HG03439 (cell line): ENCODE measurements around the gene GSG1L.

ENCODE experiments used
- ATAC-seq: cut with Tn5 transposase; IDR thresholded peaks from one replicate; pipeline ENCODE4 v1.9.1; 2021; ENCODE audit warnings: mild to moderate bottlenecking, moderate library complexity; ENCODE audit not compliant: unreplicated experiment

The GSG1L gene

DNA sequence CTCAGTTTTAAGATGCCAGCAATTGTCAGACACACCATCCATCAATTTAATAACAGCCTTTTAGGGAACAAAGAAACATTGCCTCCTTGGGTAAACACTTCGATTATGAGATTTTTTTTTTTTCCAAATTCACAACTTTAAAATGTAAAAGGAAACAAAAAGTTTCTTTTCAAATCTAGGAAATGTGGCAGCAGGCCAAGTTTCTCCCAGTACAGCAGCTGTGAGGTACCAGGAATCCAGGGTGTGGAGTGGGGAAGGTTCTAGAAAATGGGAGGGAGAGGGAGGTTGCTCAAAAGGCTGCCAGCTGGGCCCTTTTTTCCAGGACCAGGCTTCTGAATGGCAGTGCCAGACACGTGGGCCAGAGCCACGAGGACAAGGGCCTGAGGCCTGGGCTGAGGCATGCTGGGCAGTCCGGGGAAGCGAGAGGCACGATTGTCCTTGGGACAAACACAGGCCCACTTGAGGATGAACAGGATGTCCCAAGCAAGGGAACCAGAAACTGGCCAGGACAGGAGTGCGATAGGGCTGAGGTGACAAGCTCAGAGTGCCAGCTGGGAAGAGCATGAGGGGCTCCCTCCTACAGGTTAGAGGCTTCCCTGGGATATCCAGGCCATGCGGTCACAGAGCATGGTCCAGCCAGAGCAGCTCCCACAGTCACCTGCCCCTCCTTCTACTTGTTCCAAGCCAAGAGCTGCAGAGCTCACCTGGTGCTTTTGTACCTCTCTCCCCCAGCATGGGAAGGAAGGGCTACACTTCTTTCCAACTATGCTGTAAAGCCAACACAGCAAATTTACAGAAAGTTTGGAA is 298.4 kb downstream of the GSG1L start:
- ATAC-seq, result no peak

DNA sequence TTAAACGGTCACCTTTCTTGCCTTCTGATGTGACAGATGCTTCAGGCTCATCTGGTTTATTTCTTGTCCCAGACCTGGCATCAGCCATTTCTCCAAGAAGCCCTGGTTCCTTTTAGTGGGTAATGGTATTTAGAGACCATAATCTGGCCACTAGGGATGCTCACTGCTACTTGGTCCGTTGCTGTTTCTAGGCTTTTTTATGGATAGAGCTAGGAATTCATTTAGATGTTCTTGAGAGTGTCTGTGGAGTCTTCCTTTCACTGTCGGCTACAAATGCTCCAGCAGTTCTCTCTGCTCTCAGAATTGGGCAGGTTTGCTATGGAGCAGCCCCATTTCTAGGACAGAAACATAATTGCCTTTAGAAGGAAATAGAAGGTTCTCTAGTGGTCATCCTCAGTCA is 299.1 kb downstream of the GSG1L start:
- no peak for ATAC-seq

DNA sequence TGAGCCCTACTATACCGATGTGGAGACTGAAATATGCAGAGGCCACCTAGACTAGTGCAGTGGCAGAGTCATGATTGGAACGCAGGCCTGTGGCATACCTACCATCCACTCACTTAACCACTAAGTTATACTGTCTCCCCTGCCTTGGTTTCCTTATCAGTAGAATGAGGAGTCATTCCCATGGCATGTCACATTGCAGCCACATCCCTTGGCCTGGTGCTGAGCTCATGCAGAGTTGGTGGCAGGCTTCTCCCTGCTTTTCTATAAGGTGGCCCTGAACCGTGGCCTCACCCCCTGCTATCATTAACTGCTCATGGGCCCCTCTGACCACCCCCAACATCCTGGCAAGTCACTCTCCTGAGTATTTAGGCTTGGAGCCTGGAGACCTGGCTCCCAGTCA is 301.1 kb downstream of the GSG1L start:
- ATAC-seq, result no peak

DNA sequence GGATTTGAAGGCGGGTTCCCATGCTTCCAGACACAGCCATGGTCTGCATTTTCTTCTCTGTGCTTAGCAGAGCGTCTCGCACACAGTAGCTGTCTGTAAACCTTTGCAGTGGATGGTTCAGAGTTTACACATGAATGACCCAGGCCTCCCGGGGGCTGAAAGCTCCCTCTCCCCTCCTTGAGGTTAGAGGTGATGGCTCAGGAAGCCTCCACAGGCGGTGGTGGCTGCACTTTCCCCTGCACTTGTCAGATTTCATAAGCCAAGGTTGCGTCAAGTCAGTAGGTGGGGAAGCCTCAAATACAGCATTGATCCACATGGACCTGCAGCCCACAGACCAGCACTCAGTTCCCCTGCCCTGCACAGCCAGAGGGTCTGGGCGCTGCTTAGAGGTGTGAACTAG is 301.7 kb downstream of the GSG1L start:
- no peak for ATAC-seq

DNA sequence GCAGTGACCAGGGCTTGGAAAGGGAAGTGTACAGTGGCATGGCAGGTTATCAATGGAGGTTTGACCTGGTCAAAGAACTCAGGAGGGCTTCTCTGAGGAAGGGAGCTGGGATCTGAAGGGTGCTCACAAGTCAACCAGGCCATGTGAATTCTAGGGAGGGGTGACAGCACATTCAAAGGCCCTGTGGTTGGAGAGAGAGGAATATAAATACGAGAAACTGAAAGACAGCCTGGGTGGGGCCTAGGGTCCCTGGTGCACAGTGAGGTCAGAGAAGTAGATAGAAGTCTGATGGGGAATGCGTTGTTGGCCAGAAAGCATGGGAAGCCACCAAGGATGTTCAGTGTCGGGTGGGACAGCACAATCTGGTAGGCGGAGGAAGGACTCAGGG is 302.7 kb downstream of the GSG1L start:
- no peak for ATAC-seq

DNA sequence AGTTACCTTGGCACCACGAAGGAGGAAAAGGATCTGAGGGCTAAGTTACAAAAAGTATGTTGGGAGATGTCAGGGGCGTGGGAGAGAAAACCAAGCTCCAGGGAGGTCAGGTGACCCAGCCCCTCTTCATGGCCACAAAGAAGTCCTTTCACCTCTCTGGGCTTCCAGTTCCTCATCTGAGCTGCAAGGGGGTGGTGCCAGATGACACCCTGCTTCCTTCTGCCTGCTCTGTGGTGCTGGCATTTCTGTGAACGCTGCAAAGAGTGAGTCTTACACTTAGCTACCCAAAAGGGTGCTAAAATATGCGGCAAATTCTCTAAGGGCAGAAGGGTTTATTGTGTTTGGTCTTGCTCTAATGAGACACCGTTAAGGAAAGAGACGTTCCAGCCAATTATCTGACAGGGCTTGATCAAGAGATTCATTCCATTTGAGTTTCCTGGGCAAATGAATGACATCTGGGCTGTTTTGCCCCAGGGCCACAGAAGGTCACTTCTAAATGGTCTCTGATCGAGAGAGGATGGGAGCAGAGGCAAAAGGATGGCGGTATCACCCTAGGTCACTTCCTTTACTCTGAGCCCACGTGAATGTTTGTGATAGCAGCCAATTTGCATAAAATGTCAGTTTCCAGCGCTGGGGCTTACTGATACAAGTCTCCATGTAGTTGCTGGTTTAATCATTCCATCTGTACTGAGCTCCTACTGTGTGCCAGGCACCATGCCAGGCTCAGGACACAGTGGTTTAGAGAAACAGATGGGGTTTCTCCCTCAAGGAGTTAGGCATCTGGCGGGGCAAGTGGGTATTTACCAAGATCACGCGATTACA is 303.3 kb downstream of the GSG1L start:
- no peak for ATAC-seq

DNA sequence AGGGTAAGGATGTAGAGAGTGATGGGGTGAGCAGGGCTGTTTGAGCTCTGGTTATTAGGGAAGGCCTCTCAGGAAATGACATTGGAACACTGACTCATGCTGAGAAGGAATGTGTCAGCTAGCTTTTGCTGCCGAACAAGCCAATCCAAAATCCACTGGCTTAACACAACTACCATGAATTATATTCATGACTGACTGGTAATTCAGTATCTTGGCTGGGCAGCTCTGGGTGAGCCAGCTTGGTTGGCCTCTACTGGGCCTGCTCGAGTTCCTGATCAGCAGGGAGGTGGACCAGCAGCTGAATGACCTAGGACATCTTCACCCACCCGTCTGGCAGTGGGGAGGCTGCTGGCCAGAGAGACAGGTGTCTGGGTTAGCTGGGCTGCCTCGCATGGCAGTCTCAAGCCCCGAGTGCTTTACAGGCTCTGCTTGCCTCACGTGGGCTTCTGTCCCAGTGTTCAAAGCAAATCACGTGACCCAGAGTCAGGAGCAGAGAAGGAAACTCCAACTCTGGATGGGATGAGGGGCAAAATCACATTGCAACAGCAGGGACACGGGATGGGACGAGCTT is 304.1 kb downstream of the GSG1L start:
- ATAC-seq, result no peak

DNA sequence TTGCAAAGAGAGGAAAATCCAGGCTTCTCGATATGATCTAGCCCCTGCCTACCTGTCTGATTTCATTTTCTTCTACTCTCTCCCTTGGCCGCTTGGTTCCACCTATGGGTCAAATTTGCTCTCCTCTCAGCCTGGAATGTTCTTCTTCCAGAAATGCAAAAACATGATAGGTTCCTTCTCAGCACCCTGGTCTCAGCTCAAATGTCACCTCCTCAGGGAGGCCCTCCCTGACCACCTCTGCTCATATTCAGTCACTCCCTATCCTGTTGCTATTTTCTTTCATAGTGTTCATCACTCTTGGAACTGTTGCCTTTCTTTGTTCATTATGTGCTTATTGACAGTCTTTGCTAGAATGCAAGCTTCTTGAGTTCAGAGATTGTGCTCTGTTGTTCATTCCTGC is 305.0 kb downstream of the GSG1L start:
- ATAC-seq, result no peak

DNA sequence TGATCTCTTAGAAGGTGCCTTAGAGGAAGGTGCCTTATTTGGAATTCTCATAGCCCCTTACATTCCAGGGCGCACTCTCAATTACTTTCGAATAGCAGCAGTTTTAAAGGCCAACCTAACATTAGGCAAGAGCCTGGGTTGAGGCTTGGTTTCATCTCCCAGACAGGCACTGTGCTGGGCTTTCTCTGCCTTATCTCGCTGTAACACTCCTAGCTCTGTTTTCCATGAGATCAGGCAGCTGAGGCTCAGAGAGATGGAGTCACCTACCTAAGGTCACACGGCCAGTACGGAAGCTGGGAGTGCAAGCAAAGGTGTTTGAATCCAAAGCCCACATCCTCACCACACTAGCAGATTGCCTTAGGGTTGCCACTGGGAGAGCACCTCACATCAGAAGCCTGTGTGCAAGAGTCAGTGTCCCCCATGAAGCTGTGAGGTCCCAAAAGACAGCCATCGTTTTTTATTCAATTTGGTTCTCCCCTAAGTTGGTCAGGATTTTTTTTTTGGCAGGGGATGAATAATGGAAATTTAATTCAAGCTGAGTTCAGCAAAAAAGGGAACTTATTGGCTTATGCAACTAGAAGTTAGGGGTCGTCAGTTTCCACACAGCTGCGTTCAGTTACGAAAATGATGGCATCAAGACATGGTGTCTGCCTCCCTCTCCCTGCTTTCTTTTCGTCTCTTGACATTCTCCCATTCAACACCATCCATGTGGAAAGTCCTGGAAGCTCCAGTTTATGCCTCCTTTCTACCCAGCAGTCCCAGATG is 307.1 kb downstream of the GSG1L start:
- no peak for ATAC-seq

DNA sequence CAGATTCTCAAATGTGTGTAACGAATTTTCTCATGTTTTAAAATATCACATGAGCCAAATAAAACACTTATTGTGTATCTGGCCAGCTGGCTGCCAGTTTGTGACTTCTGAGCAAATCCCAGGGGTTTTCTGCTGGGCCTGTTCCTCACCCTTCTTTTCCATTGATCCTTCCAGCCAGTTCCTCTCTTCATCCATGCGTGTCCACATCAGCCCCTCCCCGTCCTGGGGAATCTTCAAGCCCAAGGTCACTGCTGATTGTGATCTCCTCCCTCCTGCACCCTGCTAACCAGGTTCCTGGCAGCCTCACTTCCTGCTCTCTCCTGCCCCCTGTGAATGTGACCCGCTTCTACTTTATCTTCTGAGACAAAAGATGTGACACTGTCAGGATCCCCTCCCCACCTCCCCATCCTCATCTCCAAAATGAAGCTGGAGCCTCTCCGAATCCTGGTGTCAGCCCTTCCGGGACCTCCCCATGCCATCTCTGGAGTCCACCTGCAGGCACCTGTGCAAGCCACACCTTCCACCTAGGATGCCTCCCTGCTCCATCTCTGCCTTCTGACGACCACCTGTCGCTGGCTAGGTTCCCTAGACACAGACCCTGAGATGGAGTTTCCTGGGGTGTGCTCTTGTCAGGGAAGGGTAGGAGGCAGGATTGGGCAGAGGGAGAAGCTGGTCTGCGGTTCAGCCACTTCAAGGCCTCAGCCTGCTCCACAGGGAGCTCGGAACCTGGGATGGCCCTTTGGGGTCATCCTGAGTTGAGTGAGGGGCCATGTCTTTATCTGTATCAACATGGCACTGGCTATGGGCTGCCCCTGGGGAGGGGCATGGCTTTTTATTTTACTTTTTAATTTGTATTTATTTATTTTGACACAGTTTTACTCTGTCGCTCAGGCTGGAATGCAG is 308.5 kb downstream of the GSG1L start:
- no peak for ATAC-seq

DNA sequence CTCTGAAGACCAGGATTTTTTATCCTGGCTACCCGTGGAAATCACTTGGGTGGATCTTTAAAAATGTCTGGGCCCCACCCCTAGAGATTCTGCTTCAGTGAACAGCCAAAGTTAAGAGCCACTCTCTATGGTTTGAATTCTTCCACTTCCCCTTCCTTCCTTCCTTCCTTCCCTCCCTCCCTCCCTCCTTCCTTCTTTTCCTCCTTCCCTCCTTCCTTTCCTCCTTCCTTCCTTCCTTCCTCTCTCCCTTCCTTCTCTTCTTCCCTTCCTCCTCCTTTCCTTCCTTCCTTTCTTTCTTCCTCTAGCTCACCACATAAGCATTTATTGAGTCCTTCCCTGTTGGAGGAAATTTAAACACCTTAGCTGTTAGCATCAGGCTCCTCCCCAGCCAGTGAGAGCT is 310.0 kb downstream of the GSG1L start:
- no peak for ATAC-seq

DNA sequence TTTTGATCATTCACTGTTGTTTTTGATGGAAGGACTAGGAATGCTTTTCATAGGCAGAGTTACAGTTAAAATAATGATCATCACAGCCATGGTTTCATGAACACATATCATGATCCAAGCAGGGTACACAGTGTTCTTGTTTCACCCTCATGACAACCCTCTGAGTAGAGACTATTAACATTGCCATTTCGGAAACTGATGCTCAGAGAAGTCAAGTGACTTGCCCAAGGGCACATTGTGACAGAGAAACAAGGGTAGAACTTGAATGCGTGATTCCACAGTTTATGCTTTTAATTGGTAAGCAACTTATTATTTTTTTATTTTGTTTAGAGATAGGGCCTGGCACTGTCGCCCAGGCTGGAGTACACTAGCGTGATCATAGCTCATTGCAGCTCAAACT is 311.3 kb downstream of the GSG1L start:
- no peak for ATAC-seq

DNA sequence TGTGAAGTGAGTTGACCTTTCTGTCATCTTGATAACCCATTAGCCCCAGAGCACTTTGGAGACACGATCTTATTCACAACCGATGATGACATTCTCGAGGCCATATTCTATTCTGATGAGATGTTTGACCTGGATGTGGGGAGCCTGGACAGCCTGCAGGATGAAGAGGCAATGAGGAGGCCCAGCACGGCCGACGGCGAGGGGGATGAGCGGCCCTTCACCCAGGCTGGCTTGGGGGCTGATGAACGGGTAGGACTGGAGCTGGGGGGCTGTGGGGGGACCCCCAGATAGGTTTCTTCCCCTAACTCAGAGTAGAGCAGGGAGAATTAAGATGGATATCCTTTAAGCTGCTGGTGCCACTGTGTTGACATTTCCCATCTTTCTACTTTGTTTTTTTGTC is 311.8 kb downstream of the GSG1L start:
- no peak for ATAC-seq

DNA sequence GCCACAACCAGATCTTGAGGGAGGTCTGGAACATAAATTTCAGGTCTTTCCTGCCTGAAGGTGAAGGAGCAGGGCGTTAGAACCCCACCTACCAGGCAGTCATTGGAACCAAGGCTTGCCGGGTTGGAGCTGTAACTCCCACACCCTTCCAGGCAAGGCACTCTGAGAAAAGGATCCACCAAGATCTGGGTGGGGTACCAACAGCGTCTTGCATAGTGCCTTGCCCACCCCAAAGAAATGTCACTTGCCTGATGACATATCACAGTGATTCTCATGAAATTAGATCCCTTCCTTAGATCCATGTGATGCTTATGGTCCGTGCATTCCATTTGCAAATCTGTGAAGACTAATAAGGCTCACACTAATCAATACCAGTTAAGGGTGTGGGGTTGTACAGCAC is 312.3 kb downstream of the GSG1L start:
- ATAC-seq, result no peak

DNA sequence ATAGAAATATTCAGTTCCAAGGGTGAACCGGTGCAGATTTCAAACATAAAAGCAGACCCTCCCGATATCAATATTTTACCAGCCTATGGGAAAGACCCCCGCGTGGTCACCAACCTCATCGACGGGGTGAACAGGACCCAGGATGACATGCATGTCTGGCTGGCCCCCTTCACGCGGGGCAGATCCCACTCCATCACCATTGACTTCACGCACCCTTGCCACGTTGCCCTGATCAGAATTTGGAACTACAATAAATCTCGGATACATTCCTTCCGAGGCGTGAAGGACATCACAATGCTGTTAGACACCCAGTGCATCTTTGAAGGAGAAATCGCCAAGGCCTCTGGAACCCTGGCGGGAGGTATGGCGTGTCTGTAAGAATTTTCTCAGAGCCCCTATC is 313.6 kb downstream of the GSG1L start:
- no peak for ATAC-seq

DNA sequence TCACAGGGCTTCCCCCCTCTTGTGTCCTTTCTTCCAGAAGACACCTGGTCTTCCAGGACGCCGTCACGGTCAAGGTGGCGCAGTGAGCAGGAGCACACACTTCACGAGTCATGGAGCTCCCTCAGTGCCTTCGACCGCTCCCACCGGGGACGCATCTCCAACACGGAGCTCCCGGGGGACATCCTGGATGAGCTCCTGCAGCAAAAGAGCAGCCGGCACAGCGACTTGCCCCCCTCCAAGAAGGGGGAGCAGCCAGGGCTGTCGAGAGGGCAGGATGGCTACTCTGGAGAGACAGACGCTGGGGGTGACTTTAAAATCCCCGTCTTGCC is 314.0 kb downstream of the GSG1L start:
- no peak for ATAC-seq

DNA sequence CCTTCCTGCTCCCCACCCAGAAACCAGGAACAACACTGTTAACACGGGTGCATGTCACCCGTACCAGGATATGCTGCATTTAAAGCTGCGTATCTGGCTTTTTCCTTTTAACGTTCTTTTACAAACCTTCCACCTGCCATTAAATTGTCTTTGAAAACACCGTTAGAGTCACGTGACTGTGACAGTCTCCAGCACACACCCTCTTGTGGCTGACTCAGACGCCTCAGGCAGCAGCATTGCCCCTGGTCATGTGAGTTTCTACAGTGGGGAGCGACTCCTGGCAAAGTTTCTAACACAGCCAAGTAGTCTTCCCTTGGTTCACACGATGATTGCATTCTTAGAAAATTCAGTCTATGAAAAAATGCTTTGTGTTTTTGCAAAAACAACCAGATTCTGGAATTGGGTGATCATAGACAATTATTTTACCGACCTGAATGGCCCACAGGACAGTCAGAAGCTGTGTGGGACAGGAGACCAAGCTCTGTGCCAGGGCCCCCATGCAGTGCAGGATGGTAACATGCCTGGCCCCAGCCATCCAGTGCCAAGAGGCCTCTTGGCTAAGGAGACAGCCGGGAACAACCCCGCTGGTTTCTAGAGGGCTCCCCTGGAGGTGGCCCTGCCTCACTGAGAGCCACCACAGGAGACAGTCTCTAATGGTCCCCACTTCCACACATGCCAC is 314.5 kb downstream of the GSG1L start:
- no peak for ATAC-seq

DNA sequence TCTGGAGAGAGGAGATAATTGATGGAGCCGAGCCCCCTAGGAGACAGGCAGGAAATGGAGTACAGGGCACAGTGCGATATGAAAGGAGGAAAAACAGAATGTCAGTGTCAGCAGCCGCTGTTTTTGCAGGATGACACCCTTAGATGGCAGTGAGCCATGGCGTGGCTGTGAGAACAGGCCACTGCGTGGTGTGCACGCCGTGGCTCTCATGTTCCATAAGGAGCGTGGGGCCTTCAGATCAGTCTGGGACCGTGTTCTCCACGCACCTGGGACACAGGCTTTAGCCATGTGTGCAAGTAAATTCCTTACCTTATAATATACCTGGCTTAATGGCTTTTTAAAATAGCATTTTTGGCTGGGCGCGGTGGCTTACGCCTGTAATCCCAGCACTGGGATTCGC is 315.6 kb downstream of the GSG1L start:
- ATAC-seq, result no peak

DNA sequence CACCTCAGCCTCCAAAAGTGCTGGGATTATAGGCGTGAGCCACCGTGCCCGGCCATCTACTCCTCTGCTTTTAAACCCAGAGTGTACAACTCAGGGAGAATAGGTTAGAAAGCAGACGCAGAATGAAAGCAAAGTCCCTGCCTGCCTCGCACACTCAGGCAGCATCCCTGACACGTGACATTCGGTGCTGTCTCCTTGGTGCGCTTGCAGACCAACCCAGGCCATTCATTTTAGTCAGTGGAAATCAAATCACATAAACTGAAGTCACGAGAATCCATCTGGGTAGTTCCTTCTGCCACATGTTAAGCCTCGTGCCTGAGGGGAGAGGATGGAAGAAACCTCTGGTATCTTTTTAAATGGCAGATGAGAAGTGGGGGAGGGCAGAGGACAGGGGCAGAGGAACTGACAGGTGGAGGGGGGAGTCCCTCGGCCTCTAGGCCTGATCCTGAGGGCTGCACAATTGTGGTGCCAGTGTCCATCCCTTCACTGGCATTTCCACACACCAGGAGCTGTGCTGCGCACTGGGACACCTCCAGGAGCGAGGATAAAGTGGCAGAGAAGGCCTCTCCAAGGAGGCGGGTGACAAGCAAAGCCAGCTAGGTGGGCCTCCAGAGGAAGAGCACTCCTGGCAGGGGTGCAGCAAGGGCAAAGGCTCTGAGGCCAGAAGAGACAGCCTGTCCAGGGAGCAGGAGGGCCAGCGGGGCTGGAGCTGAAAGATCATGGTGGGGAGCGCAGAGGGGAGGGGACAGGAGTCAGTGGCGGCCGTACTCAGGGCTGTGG is 317.2 kb downstream of the GSG1L start:
- ATAC-seq, result no peak
